Tibial nerve (tissue), 3 donors: ENCODE data around the gene PACSIN2.

ENCODE experiments used
- POLR2A ChIP-seq, 2 donors: fragments of 450-650 bp; IDR thresholded peaks; one replicate each; pipeline ENCODE4 v1.6.1; 2017; ENCODE audit warnings: antibody characterized with exemption in 2 of 2, mild to moderate bottlenecking in 2 of 2, moderate library complexity in 2 of 2
- TF ChIP-seq, protein P1 (sequence below), 5 experiments: fragments of 200-600 bp in 3 of 5; fragments of 450-650 bp in 2 of 5; sonication (generic) in 3 of 5; IDR thresholded peaks; one replicate each; pipeline ENCODE4 v1.5.1; 2016 to 2019; ENCODE audit warnings: antibody characterized with exemption in 5 of 5, mild to moderate bottlenecking in 3 of 5, moderate library complexity in 2 of 5

DNA sequence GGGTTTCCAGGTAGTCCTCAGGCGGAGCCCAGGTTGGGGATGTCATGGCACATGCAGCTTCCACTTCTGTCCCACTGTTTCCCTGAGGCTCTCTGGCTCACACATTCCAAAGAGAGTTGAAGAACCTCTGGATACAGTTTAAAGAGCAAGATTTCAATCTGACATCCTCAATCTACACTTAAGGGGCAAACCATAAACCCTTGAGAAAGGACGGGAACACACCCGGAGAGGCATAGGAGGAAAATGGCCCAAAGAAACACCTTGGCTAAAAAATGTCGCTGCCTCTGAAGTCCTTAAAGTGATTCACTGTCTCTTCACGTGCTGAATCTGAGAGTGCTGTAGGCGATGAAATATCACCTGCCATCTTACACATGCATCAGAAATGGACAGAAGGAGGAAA, 87.0 kb downstream of the PACSIN2 start:
- no peak for TF ChIP-seq POLR2A (IDR thresholded peaks at IDR 0.05)
- TF ChIP-seq, protein P1, sequence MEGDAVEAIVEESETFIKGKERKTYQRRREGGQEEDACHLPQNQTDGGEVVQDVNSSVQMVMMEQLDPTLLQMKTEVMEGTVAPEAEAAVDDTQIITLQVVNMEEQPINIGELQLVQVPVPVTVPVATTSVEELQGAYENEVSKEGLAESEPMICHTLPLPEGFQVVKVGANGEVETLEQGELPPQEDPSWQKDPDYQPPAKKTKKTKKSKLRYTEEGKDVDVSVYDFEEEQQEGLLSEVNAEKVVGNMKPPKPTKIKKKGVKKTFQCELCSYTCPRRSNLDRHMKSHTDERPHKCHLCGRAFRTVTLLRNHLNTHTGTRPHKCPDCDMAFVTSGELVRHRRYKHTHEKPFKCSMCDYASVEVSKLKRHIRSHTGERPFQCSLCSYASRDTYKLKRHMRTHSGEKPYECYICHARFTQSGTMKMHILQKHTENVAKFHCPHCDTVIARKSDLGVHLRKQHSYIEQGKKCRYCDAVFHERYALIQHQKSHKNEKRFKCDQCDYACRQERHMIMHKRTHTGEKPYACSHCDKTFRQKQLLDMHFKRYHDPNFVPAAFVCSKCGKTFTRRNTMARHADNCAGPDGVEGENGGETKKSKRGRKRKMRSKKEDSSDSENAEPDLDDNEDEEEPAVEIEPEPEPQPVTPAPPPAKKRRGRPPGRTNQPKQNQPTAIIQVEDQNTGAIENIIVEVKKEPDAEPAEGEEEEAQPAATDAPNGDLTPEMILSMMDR (IDR thresholded peaks at IDR 0.05), result no peak
